ENCODE data around the gene AHNAK2.

Gene AHNAK2

GRCh38 chr14:104936361-104937155, 41.6 kb downstream of the AHNAK2 start:
- DNase-seq, result no peak

- no peak for DNase-seq
Observed at GRCh38 chr14:104935955-104936354, 42.2 kb downstream of the AHNAK2 start.

- no peak for DNase-seq
Observed at GRCh38 chr14:104935026-104935650, 43.0 kb downstream of the AHNAK2 start.

GRCh38 chr14:104933746-104934733, 44.1 kb downstream of the AHNAK2 start:
- no peak for DNase-seq

- DNase-seq, result peak; percentile 94
Observed at GRCh38 chr14:104932676-104933631, 45.2 kb downstream of the AHNAK2 start.

- DNase-seq, result no peak
Observed at GRCh38 chr14:104931771-104932675, 46.2 kb downstream of the AHNAK2 start.

GRCh38 chr14:104931304-104931770, 46.8 kb downstream of the AHNAK2 start:
- no peak for DNase-seq

GRCh38 chr14:104930526-104931303, 47.5 kb downstream of the AHNAK2 start:
- DNase-seq, result no peak

GRCh38 chr14:104929268-104930230, 48.6 kb downstream of the AHNAK2 start:
- DNase-seq, result no peak

GRCh38 chr14:104928391-104929133, 49.6 kb downstream of the AHNAK2 start:
- DNase-seq, result no peak

- DNase-seq, result no peak
Observed at GRCh38 chr14:104927901-104928300, 50.3 kb downstream of the AHNAK2 start.

- DNase-seq, result no peak
Observed at GRCh38 chr14:104927432-104927816, 50.8 kb downstream of the AHNAK2 start.

GRCh38 chr14:104926619-104927431, 51.3 kb downstream of the AHNAK2 start:
- no peak for DNase-seq

GRCh38 chr14:104925855-104926609, 52.1 kb downstream of the AHNAK2 start:
- DNase-seq, result no peak

- DNase-seq, result no peak
Observed at GRCh38 chr14:104925214-104925854, 52.8 kb downstream of the AHNAK2 start.
